GM10248 (cell line): ENCODE results near the gene LBX2.

Source experiments
- CTCF ChIA-PET: fragments of 300-600 bp; sonication (Branson Sonifier 250); formaldehyde crosslinking; extraction: SDS; loops from one replicate; lab custom pipeline; 2021; ENCODE audit warnings: antibody characterized with exemption; lab: Yijun Ruan, JAX
- POLR2A ChIA-PET: fragments of 350-650 bp; sonication (Branson Sonifier 250); formaldehyde crosslinking; extraction: SDS; loops from one replicate; lab custom pipeline; 2020; ENCODE audit warnings: antibody characterized with exemption; lab: Yijun Ruan, JAX
- DNase-seq: peaks from one replicate; pipeline ENCODE4 v3.0.0; 2012; ENCODE audit errors: extremely low spot score
- CTCF ChIP-seq: IDR thresholded peaks from 2 replicates; pipeline ENCODE4 v1.5.1; 2012; ENCODE audit warnings: mild to moderate bottlenecking, low read depth; ENCODE audit errors: extremely low read depth, missing control alignments, control extremely low read depth

LBX2 gene

GRCh38 chr2:74527741-74528140, 28.3 kb upstream of the LBX2 start:
- ChIA-PET CTCF (interaction anchor here (1.5 to 9.3 kb wide), 3 partner anchors 10 to 60 kb away, joined by 3 to 76 read pairs (median 21); no protein-coding TSS in a partner anchor), POLR2A (no interaction called here)
- no peak for TF ChIP-seq CTCF
- DNase-seq: no peak

- ChIA-PET POLR2A (interaction anchor here (1.1 kb wide), 1 partner anchor 12 kb away, joined by 4 read pairs; no protein-coding TSS in a partner anchor), CTCF (interaction anchor here (0.9 to 9.3 kb wide), 6 partner anchors 11 to 61 kb away, joined by 3 to 76 read pairs (median 3); partner anchors contain the start of genes CCDC142 and TTC31)
- TF ChIP-seq CTCF: no peak
- no peak for DNase-seq
Observed at GRCh38 chr2:74526649-74527230, 27.3 kb upstream of the LBX2 start.

- DNase-seq: peak; percentile 67
Observed at GRCh38 chr2:74525717-74526648, 26.6 kb upstream of the LBX2 start, which contains the start of gene DQX1. Gene DQX1 (minus strand): TSS chr2:74526231. CDS start chr2:74525729, 502 bp downstream.

GRCh38 chr2:74524955-74525716, 25.7 kb upstream of the LBX2 start:
- CTCF ChIA-PET: interaction anchor here (1.1 to 1.9 kb wide), 2 partner anchors 13 to 16 kb away, joined by 3 to 8 read pairs; no protein-coding TSS in a partner anchor
- DNase-seq: no peak
- no peak for TF ChIP-seq CTCF
- POLR2A ChIA-PET: no interaction called here

More at GRCh38 chr2:74525717-74526648, 26.6 kb upstream of the LBX2 start, which contains the start of gene DQX1:
- no peak for TF ChIP-seq CTCF
- CTCF ChIA-PET: interaction anchor here (0.9 to 9.3 kb wide), 5 partner anchors 17 to 62 kb away, joined by 3 to 76 read pairs (median 3); partner anchors contain the start of genes CCDC142 and TTC31
- POLR2A ChIA-PET: interaction anchor here (0.6 to 1.1 kb wide), 2 partner anchors 13 to 59 kb away, joined by 3 to 4 read pairs; no protein-coding TSS in a partner anchor

GRCh38 chr2:74524005-74524404, 24.6 kb upstream of the LBX2 start:
- DNase-seq: no peak
- CTCF ChIA-PET: interaction anchor here (0.7 to 1.1 kb wide), 2 partner anchors 14 to 21 kb away, joined by 3 read pairs; no protein-coding TSS in a partner anchor
- POLR2A ChIA-PET: interaction anchor here (0.5 kb wide), 1 partner anchor 15 kb away, joined by 5 read pairs; no protein-coding TSS in a partner anchor
- no peak for TF ChIP-seq CTCF
